K562 (cell line): ENCODE results near the gene ARL17B. TPM values are rescaled to one million over a fixed set of nuclear protein-coding genes. Genes with fewer than 3 reads are reported as not detected.
A peak's percentile ranks its signal among the peaks of the same experiment; 100 is the strongest.

ENCODE experiments used
- MGA ChIP-seq: fragments of 450-650 bp; IDR thresholded peaks from 2 replicates; pipeline ENCODE4 v1.6.1; 2016; ENCODE audit warnings: mild to moderate bottlenecking, moderate library complexity
- OTX1 ChIP-seq: fragments of 450-650 bp; formaldehyde crosslinking; IDR thresholded peaks from 2 replicates; pipeline ENCODE4 v1.4.0; 2022; ENCODE audit warnings: mild to moderate bottlenecking
- THAP12 ChIP-seq: fragments of 250-450 bp; sonication (Bioruptor Pico); IDR thresholded peaks from 2 replicates; pipeline ENCODE4 v1.9.0; 2021; ENCODE audit warnings: mild to moderate bottlenecking, inconsistent platforms
- ZNF431 ChIP-seq: sonication (generic); formaldehyde crosslinking; IDR thresholded peaks from 2 replicates; pipeline ENCODE4 v1.8.0; 2022; ENCODE audit warnings: mild to moderate bottlenecking, missing genetic modification reagents
- ZNF668 ChIP-seq: fragments of 250-450 bp; sonication (Bioruptor Pico); IDR thresholded peaks from 2 replicates; pipeline ENCODE4 v1.8.0; 2022; ENCODE audit warnings: mild to moderate bottlenecking, inconsistent platforms
- ZNF740 ChIP-seq, 3 experiments: fragments of 200-800 bp in 1 of 3; sonication (Bioruptor generic) in 1 of 3; sonication (generic) in 1 of 3; formaldehyde crosslinking in 1 of 3; IDR thresholded peaks; 2 replicates each; pipeline versions ENCODE4 v1.6.1 to v1.8.0; 2016 to 2022; ENCODE audit warnings: mild to moderate bottlenecking in 2 of 3, missing compliant biosample characterization in 2 of 3, missing genetic modification characterization in 2 of 3, missing genetic modification reagents in 1 of 3
- ZSCAN29 ChIP-seq: fragments of 450-650 bp; IDR thresholded peaks from 2 replicates; pipeline ENCODE4 v1.6.1; 2017
- polyA plus RNA-seq, 8 experiments: library from polyadenylated mRNA; depleted of rRNA in 4 of 8; stranded (reverse) in 5 of 8; unstranded in 3 of 8; fragments of >200 nt; fragmentation: Nextera tagmentation in 2 of 8; fragmentation: Illumina TruSeq in 1 of 8; extraction: Ambion mirVana in 2 of 8; extraction: Trizol in 1 of 8; gene quantifications; 2 replicates each; pipeline versions ENCODE4 v1.2.1 to v1.2.3, GENCODE V29; 2011 to 2014; ENCODE audit warnings: inconsistent platforms in 1 of 8, missing spikeins in 1 of 8
- total RNA-seq, 7 experiments: library from RNA; depleted of rRNA in 6 of 7; stranded (reverse); fragments of >200 nt in 6 of 7; fragmentation: Illumina TruSeq in 2 of 7; extraction: Trizol in 2 of 7; gene quantifications; 2 replicates each; pipeline versions ENCODE4 v1.2.1 to v1.2.3, GENCODE V29; 2011 to 2021; ENCODE audit warnings: low replicate concordance in 1 of 7

The ARL17B gene
- total and polyA plus RNA-seq, 9 of the 15 experiments (the other 6 are each of a cell fraction or from before 2014, with no cell fraction given): 4.0 to 24.2 (median 8.4) TPM

- no peak; the same call in 1 of the 2 replicates for TF ChIP-seq MGA
- TF ChIP-seq ZSCAN29: peak; percentile 29; the same call in 1 of the 2 replicates
- TF ChIP-seq THAP12 (CRISPR knock-in tag): peak; percentile 96
- TF ChIP-seq ZNF431 (CRISPR knock-in tag): peak; percentile 66; the same call in 1 of the 2 replicates
- TF ChIP-seq ZNF740 (CRISPR knock-in tag; IDR thresholded peaks at IDR 0.05): peak; percentile 6; the same call in 1 of the 2 replicates
- TF ChIP-seq ZNF740 (tag; IDR thresholded peaks at IDR 0.05): peak in 1 of 2 experiments; percentile 66; a peak in 1 of 4 replicates
- peak; percentile 74; the same call in 1 of the 2 replicates for TF ChIP-seq ZNF668 (CRISPR knock-in tag)
- TF ChIP-seq OTX1 (CRISPR knock-in tag): peak; percentile 22; the same call in 1 of the 2 replicates
Observed at GRCh38 chr17:46266656-46267544, 94.7 kb downstream of the ARL17B start (continued).
